GM19240 (cell line): ENCODE data around the gene CDX1.

ENCODE experiments used
- DNase-seq: peaks from one replicate; pipeline ENCODE4 v3.0.0; 2011; ENCODE audit warnings: low spot score; ENCODE audit not compliant: insufficient read length

CDX1 gene

DNA sequence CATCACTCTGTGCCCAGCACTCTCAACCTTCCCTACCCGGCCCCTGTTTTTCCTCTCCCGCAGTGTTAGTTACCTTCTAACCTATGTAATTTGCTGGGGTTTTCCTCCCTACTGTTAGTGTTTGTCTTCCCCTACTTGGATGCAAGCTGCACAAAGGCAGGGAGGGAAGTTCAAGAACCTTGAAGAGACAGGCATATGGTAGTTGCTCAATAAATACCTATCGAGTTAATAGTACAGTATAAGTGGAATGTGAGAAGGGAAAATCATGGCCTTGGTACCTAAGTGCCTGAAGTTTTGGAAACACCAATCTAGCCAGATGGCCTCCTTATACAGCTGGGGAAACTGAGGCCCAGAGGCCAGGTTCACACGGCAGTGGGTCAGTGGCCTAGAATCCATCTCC is 35.1 kb upstream of the CDX1 start:
- no peak for DNase-seq

DNA sequence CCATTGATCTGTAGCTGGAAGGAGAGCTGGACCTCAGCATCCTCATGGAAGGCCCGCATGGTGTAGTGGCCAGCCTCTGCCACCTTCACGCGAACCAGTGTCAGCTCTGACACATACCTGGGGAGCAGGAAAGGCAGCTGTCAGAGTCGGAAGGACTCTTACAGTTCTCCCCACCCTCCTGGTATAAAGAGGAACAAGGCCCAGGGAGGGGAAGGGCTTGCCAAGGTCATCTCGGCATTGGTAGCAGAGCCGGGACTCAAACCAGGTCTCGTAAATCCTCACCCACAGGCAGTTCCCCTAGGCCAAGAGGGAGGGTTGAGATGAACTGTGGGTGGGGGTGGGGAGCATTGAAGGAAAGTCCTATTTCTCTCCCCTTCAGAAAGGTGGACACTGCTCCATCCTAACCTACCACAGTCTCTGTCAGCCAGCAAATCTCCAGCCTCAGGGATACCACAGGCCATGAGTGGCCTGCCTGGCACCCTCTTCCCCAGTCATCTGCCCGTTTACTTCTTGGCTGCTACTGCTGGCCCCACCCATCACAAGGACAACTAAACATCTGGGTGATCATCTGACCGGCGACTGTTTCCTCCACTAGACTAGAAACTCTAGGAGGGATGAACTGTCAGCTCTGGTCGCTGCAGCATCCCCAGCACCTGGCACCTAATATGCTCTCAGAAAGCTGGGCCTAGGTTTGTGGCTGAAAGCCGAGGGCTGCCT is 34.4 kb upstream of the CDX1 start:
- DNase-seq: no peak

DNA sequence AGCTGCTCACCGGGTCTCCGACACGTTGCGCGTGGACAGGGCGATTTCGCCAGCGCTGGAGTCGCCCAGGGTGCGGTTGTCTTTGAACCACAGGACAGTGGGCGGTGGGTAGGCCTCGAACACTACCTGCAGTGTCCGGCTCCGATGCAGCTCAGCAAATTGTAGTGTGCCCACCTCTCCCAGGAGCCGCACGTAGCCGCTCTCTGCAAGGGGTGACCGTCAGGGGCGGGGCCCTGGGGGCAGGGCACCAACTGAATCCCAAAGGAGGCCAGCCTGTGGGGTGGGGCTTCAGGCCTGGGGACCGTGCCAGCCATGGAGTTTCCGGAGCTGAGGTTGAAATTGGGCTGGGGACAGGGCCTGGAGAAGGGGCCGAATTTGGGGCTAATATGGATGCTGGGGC is 33.8 kb upstream of the CDX1 start:
- DNase-seq: no peak

DNA sequence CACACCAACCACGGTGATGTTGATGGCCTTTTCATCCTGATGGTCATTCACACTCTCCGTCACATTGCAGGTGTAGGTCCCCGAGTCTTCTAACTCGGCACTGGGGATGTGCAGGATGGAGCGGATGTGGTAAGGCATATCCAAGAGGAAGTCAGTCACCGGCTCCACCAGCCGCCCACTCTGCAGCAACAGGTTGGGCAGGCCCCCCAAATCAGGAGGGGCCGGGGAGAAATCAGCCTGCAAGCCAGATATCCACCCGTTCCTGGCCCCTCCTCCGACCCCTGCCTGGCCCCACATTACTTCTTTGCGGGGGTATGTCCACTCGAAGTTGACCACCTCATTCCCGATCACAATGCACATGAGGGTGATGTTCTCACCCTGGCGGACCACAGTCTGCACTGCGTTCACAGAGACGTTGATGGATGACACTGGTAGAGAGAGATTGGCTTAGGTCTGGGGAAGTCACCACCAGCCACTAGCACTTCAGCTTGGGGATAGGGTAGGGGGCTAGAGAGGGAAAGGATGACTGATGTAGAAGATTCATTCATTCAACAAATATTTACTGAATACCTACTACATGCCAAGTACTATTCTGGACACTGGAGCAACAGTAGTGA is 32.9 kb upstream of the CDX1 start:
- no peak for DNase-seq

DNA sequence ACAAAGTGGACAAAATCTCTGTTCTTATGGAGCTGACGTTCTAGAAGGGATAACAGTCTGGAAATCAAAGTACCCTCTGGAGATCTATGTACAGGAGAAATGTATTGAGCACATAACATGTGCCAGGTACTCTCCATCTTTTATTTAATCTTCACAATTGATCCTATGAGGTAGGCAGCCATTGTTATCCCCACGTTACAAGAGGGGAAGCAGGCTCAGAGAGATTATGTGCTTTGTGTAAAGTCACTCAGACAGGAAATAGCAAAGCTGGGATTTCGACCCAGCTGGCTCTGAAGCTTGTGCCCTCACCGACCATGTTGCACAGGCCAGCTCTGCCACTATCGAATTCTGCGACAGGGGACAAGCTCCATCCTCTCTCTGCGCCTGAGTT is 32.4 kb upstream of the CDX1 start:
- no peak for DNase-seq

DNA sequence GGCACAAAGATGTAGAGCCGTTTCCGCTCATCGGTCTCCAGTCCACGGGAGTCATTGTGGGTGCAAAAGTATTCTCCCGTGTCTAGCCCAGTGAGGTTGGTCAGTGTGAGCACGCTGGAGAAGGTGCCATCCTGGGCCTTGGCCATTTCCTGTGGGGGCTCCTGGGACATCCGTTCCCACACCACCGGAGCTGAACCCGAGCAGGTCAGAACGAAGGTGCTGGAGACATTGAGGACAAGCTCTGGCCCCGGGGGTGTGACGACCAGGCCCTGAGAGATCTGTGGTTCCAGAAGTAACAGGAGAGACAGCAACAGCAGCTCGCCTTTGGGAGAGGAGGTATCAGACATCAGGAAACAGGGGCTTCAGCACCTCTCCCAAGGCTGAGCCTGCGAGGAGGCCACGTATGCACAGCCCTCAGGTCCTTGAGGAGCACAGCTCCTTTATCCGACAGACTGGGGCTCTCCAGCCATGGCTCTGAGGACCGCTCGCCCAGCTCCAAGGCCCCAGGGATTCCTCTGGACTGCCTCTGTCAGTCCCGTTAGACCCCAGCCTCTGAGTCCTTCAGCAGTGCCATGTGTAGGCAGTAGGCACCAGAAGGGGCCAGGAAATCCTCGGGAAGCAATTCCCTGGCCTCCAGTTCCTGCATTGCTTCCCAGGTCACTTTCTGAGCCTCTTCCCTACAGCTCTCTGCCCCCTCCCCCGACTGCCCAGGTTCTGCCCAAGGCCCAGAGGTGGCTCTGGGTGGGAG is 30.8 kb upstream of the CDX1 start:
- DNase-seq: no peak

DNA sequence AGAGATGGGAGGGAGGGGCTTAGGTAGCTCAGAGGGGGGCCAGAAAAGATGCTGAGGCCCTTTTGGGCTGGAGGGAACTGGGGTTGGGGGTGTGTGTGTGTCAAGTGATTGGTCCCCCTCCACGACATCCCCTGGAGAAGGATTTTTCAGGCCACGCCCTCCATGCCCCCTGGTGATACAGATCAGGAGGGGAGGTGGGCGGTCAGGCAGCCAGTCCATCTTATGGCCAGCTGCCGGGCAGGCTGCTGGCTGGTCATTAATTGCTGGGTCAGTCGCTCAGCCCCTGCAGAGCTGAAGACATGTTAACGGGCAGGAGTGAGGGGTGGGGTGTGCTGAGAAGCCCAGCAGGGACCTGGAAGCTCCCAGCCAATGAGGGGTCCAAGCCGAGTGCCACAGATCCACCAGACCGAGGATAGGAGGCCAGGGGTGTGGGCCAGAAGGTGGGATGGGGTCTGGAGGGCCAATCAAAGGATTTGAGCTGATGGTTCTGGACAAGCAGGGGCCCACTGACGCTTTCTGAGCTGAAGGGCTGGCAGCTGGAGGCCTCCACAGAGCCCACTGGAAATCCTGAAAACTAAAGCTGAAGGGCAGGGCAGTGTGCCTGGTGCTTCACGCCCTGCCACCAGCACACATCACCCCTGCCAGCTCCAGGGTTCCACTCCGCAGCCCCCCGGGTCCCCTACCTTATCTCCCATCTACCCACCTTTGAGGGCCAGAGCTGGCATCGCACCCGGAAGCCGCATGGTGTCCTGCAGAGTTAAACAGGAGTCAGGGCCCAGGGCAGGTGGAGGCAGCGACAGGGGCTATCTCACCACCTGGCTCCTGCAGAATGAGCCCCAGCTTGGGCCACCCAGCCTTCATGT is 30.0 kb upstream of the CDX1 start:
- DNase-seq: no peak

DNA sequence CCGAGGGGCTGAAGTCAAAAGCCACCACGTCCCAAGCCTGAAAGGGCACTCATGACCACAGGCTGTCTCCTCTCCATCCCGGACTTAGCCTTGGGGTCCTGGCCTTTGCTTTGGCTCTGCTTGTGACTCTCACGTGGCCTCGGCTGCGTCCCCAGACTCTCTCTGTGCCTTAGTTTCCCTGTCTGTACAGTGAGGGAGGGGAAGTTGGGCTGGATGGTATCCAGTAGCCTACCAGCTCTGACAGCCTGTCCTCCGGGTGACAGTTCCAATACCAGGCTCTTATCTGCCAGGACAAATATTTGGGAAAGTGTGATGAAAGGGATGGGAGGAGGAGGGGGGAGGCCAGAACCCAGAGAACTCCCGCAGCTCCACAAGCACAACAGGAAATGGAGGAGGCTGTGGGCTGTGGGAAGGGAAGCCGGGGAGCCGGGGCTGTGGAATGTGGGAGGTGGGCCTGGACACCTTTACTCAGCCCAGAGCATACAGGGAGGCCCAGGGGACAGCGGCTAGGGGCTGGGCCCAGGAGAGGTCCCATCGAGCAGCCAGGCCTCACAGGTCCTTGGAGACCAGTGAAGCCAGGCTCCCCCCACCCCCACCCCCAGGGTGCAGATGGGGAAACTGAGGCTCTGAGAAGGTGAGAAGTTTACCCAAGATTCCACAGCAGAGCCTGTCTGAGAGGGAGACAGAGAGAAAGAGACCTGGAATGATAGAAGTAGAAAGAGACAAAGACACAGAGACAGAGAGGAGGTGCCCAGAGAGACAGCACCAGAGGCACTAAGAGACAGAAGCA is 29.2 kb upstream of the CDX1 start:
- DNase-seq: no peak

DNA sequence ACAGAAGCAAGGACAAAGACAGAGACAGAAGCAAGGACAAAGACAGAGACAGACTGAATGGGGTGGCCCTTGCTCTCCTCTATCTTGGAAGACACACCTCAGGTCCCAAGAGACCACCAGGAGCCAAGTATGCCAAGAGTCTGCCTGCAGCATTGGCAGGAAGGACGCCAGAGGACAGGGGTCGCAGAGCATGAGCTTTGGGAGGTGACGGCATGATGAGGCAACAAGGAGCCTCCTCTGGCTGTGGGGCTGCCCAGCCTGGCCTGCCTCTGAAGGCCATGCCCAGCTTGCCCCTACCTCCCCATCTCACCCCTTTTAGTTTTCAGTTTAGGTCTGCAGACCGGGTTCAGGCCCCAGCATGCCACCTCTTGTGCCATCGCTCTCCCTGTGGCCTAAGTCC is 28.6 kb upstream of the CDX1 start:
- no peak for DNase-seq

DNA sequence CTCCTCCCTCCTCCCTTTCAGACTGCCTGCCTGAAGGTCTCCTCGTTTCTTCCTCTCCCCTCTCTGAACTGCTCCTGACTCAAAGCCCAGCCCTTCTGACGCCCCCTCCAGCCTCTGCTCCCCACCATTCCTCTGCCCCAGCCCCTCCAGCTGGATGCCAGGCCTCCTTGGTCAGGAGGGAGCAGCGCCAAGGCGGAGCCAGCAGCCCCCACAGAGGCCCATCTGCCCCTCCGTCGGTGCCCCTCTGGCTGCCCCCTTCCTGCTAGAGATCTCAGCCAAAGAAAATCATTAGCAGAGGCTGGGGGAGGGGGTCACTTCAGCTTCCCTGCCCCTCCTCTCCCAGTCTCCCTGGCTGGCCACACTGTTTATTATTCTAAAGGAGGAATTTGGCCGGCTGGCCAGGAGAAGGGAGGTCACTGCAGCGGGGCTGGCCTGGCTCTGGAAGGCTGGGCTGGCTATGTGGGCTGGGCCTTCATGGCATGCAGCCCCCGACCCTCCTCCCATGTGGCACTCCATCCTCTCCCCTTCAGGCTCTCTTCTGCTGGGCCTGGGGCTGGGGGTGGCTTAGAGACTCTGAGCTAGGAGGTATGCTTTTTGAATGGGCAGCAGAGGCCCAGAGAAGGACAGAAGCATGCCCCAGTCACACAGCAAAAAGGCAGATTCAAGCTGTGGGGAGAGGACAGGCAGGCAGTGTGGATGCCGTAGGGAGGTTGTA is 27.9 kb upstream of the CDX1 start:
- no peak for DNase-seq

DNA sequence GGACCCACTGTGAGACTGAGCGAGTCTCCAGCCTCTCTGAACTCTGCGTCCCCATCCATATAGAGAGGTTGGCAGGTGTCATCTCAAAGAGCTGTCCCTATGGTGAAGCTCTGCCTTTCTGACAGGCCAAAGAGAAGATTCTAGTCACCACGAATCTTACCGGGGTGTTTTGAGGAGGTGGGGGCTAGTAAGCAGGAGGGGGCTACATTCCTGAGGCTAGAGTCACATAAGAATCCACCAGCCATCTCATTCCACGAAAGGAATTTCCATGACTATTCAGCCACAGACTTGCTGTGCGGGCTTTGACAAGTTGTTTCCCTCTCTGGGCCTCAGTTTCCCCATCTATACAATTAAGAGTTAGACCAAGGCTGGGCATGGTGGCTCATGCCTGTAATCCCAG is 27.2 kb upstream of the CDX1 start:
- DNase-seq: no peak

DNA sequence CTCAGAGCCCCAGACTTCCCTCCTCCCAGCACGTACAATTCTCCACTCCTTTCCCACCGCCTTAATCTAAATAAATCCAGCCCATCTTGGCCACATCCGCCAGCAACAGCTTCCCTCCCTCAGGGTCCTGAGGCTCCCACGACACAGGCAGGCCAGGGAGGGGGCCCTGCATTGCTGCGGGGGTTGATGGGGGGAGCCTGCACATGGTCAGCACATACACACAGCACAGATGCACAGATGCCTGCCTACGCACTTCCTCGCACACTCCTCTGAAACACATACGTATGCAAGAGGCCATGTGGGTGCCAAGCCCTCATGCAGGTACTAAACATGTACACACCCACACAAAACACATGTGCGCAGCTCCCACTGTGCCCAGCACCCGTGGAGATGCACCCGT is 25.7 kb upstream of the CDX1 start:
- no peak for DNase-seq

DNA sequence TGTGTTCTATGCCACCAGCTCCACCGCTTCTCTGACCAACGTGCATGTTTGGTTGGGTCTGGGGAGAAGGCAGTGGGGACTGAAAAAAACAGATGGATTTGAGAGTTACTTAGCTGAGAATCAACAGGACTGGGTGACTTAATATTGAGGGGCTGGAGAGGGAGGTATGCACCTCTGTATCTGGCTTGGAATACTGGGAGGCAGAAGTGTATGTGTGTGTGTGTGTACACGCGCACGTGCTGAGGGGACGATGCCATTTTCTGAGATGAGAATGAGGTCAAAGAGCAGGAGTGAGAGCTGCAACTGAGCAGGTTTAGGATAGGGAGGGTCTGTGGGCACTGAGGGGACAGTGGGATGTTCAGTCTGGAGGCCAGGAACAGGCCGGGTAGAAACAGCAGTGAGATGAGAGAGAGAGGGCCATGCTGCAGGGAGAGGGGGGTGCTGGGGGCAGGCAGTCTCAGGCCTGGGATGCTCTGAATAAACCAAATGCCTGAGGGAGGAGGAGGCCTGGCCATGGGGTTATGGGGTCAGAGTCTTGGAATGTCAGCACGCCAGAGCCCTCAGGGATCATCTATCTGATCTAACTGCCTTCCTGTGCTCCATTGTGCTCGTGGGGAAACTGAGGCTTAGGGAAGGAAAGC is 24.9 kb upstream of the CDX1 start:
- DNase-seq: no peak

DNA sequence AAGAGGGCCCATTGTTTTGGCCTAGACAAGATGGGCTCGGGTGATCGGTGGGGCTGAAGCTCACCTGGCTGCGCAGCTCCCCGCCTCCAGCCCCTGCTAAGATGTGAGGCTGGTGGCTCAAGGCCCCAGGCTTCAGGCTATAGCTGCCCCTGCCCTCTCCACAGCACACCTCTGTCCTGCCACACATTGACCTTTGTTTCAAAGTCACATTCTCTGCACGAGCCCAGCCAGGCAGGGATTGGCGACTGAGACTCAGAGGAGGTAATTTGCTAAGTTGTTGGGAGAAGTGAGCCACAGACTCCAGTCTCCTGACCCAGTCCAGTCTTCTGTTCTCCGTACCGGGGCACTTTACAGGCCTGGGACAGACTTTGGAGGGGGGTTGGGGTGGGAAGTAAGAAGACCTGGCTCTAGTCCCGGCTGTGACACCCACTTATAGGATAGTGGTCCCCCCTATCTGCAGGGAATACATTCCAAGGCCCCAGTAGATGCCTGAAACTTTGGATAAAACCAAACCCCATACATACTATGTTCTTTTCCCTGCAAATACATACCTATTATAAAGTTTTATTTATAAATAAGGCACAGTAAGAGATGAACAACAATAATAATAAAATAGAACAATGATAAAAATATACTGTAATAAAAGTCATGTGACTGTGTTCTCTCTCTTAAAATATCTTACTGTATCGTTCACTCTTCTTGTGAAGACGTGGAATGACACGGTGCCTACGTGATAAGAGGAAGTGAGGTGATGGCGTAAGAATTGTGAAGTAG is 24.2 kb upstream of the CDX1 start:
- DNase-seq: no peak

DNA sequence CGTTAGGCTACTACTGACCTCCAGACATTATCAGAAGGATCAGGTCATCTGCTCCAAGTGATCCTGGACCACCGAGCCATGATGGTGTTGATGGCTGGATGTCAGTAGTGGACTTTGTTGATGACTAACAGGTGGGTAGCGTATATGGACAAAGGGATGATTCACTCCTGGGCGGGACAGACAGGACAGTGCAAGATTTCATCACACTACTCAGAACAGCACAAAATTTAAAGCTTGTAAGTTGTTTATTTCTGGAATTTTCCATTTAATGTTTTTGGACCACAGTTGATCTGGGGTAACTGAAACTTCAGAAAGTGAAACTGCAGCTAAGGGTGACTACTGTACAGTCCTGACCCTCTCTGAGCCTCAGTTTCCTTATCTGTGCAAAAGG is 23.6 kb upstream of the CDX1 start:
- no peak for DNase-seq

DNA sequence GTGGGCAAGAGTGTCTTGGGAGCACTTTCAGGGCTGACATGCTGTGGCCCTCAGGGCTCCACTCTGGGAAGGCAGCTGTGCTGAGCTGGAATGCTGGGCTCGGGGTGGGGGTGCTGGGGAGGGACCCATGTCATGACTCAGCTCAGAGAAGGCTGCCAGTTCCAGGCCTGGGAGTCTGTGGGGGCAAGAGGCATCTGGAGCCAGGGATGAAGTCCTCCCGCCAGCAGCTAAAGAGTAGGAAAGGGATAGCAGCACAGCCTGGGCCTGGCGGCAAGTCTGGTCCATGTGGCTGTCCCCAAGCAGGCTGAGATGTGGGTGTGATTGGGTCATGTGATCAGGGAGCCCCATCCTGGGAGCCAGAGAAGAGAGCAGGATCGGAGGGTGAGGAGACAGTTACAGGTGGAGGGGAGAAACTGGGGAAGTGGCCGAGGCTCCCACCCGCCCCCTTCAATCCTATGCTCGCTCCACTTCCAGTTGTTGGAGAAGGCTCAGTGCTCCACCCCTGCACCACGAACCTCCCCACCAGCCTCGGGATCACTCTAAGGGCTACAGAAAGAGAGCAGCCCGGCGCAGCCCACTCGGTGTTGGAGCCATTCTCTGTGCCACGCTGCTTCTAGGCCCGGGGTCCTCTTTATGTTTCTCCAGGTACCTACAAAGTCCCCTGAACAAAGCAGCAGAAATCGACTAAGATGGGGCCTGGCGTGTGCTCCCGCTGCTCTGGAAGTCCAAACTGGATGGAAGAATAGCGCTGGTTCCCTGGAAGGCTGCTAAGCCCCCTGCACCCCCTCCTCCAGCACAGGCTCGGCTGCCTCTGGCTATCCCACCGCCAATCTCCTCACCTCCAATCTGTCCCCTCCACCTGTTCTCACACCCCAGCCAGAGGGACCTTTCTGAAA is 23.0 kb upstream of the CDX1 start:
- DNase-seq: no peak

DNA sequence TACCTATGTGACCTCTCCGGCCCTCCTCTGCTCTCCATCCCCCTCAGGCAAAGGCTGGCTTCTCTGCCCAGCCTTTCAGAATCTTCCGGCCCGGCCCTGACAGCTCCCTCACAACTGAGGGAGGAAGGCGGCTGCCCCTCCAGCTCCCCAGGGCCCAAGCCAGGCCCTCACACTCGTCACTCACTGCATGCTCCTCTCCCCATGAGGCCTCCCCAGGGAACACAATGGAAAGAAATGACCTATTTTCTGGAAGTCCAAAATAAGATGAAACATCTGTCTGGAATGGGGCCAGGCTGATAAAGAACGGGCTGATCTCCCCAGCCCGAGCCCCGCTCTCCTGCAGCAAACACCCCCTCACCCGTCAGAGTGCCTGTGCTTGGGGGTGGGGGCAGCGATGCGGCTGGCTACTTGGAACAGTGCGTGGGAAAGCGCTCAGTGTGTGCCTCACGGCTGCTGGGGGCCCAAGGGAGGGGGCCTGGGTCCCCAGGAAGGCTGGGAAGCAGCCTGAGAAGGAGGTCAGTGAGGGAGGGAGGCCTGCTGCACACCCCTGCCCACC is 22.3 kb upstream of the CDX1 start:
- no peak for DNase-seq

DNA sequence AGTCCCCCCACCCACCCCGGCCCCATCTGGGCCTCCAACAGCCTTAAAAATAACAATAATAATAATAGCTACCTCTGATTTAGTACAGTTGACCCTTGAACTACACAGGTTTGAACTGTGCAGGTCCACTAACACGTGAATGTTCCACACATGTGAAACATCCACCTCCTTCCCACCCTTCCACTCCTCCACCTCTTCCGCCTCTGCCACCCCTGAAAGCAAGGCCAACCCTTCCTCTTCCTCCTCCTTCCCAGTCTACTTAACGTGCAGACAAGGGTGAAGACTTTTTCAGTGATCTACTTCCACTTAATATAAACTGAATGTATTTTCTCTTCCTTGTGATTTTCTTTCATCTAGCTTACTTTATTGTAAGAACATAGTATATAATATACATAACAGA is 21.7 kb upstream of the CDX1 start:
- no peak for DNase-seq
